Measurements from ENCODE around the gene LIME1. TPM values are rescaled to one million over a fixed set of nuclear protein-coding genes. Genes with fewer than 3 reads are reported as not detected.

The LIME1 gene
- total and polyA plus RNA-seq, 9 of the 15 experiments (the other 6 are each of a cell fraction or from before 2014, with no cell fraction given): 0.11 to 17.1 (median 2.8) TPM; not detected in 2

DNA sequence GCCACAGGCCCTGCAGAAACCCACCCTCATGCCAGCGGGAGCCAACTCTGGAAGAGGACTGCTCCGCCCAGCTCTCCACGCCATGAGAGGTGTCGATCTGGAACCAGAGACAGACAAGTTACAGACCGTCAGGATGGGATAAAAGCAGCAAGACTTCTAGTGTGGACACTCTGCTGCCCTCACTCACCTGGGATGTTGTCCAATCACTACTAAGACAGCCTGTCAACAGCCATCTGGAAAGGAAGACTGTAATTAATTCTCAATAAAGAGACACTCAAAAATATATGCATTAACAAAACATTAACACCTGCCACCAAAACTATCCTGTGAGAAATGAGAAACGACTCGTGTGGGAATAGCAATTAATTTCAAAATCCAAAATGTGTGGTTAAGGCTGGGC lies 31.4 kb downstream of the LIME1 start:
- Histone ChIP-seq H2AFZ (ENCODE audit: low read depth, low read length) (no peak overlapping the region), H3K27me3 (ENCODE audit: control insufficient read depth in 2 of 2, insufficient read depth in 2 of 2, low read length in 2 of 2) (peaks cover 0 to 9% of the 10 kb centered on the region in 2 experiments; a peak in 2 of 5 replicates), H3K9ac (ENCODE audit: insufficient read depth in 1 of 2, low read depth in 2 of 2, low read length in 2 of 2) (peak overlapping the region in 1 of 2 experiments; percentile 41; a peak in 1 of 4 replicates), H3K36me3 (ENCODE audit: control insufficient read depth, insufficient read depth, low read length) (no peaks in the 10 kb centered on the region), H3K4me2 (ENCODE audit: insufficient read depth, low read length) (no peak overlapping the region), H3K9me1 (ENCODE audit: control insufficient read depth, insufficient read depth, low read length) (no peaks in the 10 kb centered on the region), H3K4me1 (replicated peaks in 1 of 2; ENCODE audit: control insufficient read depth in 2 of 2, insufficient read depth in 2 of 2, low read length in 2 of 2) (peaks cover 8 to 46% of the 10 kb centered on the region in 2 experiments; a peak in 4 of 5 replicates), H3K27ac (ENCODE audit: extremely low read depth, low read depth, low read length) (no peak overlapping the region), H4K20me1 (replicated peaks; ENCODE audit: control insufficient read depth, insufficient read depth, low read length) (no peaks in the 10 kb centered on the region), H3K4me3 (no peak overlapping the region), H3K9me3 (replicated peaks; ENCODE audit: control insufficient read depth, insufficient read depth, low read depth, low read length) (no peaks in the 10 kb centered on the region), H3K79me2 (ENCODE audit: control insufficient read depth, insufficient read depth, low read length) (no peaks in the 10 kb centered on the region)
- intact Hi-C loops (cut with micrococcal nuclease): no loop called here
- FAIRE-seq (no peak), DNase-seq (ENCODE audit: extremely low read depth in 1 of 4, low spot score in 3 of 4) (no peak), ATAC-seq (no peak)
- POLR2A ChIA-PET: interaction anchor here (0.6 to 1.0 kb wide), 3 partner anchors 14 to 265 kb away, joined by 3 to 4 read pairs (median 4); no protein-coding TSS in a partner anchor
- no TSS peak for BruUV-seq (replicated peaks)
- CTCF ChIA-PET (ENCODE audit: low intra/inter-chr PET ratio): no interaction called here
- in situ Hi-C loops (cut with MboI): no loop called here
- WGBS (ENCODE audit: insufficient coverage, low coverage, missing lambda C conversion rate): 40% methylated on average over 7 of the region's 7 CpGs
- TF ChIP-seq ZFX (CRISPR knock-in tag; IDR thresholded peaks at IDR 0.05) (no peak), NFIX (CRISPR knock-in tag; IDR thresholded peaks at IDR 0.05; ENCODE audit: low read depth) (no peak), SMAD2 (IDR thresholded peaks at IDR 0.05; ENCODE audit: low read depth, low read length) (no peak), RBM25 (IDR thresholded peaks at IDR 0.05; ENCODE audit: low read depth, low read length, severe bottlenecking) (no peak), HIVEP1 (CRISPR knock-in tag; IDR thresholded peaks at IDR 0.05) (no peak), SRSF3 (IDR thresholded peaks at IDR 0.05; ENCODE audit: insufficient read depth, low read length) (no peak), NR1H2 (CRISPR knock-in tag; IDR thresholded peaks at IDR 0.05) (no peak), KLF6 (CRISPR knock-in tag; IDR thresholded peaks at IDR 0.05; ENCODE audit: borderline replicate concordance) (no peak), SRSF1 (IDR thresholded peaks at IDR 0.05; ENCODE audit: low read depth, low read length) (no peak), FOXA3 (CRISPR knock-in tag; conservative IDR thresholded peaks at IDR 0.05 in 1 of 2, IDR thresholded peaks at IDR 0.05 in 1 of 2) (no peak), ZNF217 (CRISPR knock-in tag; IDR thresholded peaks at IDR 0.05) (no peak), ZNF76 (CRISPR knock-in tag; IDR thresholded peaks at IDR 0.05; ENCODE audit: borderline replicate concordance) (no peak), TOE1 (IDR thresholded peaks at IDR 0.05; ENCODE audit: borderline replicate concordance) (no peak), TOE1 (CRISPR knock-in tag; IDR thresholded peaks at IDR 0.05; ENCODE audit: borderline replicate concordance, low read depth) (no peak), SIN3A (IDR thresholded peaks at IDR 0.05; ENCODE audit: borderline replicate concordance in 2 of 2, control insufficient read depth in 1 of 2, low read depth in 2 of 2, low read length in 2 of 2) (no peak), ESRRA (IDR thresholded peaks at IDR 0.05; ENCODE audit: borderline replicate concordance, low read depth) (no peak), ZNF263 (CRISPR knock-in tag; IDR thresholded peaks at IDR 0.05; ENCODE audit: borderline replicate concordance) (no peak), CC2D1A (IDR thresholded peaks at IDR 0.05) (no peak)
- TF ChIP-seq, protein P1, sequence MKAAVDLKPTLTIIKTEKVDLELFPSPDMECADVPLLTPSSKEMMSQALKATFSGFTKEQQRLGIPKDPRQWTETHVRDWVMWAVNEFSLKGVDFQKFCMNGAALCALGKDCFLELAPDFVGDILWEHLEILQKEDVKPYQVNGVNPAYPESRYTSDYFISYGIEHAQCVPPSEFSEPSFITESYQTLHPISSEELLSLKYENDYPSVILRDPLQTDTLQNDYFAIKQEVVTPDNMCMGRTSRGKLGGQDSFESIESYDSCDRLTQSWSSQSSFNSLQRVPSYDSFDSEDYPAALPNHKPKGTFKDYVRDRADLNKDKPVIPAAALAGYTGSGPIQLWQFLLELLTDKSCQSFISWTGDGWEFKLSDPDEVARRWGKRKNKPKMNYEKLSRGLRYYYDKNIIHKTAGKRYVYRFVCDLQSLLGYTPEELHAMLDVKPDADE (conservative IDR thresholded peaks at IDR 0.05; ENCODE audit: control insufficient read depth, low read depth, low read length): no peak
- TF ChIP-seq, protein P2, sequence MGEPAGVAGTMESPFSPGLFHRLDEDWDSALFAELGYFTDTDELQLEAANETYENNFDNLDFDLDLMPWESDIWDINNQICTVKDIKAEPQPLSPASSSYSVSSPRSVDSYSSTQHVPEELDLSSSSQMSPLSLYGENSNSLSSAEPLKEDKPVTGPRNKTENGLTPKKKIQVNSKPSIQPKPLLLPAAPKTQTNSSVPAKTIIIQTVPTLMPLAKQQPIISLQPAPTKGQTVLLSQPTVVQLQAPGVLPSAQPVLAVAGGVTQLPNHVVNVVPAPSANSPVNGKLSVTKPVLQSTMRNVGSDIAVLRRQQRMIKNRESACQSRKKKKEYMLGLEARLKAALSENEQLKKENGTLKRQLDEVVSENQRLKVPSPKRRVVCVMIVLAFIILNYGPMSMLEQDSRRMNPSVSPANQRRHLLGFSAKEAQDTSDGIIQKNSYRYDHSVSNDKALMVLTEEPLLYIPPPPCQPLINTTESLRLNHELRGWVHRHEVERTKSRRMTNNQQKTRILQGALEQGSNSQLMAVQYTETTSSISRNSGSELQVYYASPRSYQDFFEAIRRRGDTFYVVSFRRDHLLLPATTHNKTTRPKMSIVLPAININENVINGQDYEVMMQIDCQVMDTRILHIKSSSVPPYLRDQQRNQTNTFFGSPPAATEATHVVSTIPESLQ (CRISPR knock-in tag; IDR thresholded peaks at IDR 0.05): no peak
